GM18867 (cell line): ENCODE results near the gene EIF3B.
"Not testable (repeated sequence)": the region's sequence is repeated elsewhere in the genome, so short reads cannot be mapped to it uniquely, and the experiment has no call there.

Experiments used
- ATAC-seq: cut with Tn5 transposase; IDR thresholded peaks from one replicate; pipeline ENCODE4 v1.9.1; 2021; ENCODE audit warnings: mild to moderate bottlenecking, moderate library complexity; ENCODE audit not compliant: unreplicated experiment

EIF3B gene

DNA sequence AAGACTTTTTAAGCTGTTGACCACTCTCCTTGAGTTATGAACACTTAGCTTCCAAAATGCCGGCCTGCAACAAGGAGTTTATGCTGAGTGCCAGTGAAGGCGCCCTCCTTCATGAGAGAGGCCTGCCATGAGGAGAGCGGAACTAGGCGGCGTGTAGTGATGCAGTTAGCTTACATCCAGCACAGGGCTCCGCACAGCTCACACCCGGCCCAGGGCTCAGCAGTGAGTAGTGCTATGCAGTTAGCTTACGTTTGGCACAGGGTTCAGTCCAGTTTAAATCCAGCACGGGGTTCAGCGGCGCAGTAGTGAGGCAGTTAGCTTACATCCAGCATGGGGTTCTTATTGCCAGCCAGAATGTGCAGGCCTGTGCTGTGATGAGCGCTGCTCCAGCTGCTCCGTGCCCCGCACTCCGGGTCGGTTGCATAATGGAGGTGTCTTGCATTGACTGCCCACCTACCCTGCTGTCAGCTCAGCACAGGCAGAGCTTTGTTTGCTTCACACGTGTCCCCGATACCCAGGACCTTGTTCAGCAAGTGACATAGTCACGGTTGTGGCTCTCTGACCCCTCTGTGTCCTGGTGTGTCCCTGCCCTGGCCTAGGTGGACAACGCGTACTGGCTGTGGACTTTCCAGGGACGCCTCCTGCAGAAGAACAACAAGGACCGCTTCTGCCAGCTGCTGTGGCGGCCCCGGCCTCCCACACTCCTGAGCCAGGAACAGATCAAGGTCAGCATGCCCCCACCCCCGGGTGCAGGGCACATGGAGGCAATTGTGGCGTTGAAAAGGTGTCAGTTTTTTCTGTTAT, 21.9 kb downstream of the EIF3B start:
- ATAC-seq: no peak

DNA sequence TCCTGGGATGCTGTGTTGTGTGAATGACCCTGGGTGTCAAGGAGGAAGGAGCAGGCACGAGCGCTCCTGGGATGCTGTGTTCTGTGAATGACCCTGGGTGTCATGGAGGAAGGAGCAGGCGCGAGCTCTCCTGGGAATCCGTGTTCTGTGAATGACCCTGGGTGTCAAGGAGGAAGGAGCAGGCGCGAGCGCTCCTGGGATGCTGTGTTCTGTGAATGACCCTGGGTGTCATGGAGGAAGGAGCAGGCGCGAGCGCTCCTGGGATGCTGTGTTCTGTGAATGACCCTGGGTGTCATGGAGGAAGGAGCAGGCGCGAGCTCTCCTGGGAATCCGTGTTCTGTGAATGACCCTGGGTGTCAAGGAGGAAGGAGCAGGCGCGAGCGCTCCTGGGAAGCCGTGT, 22.9 kb downstream of the EIF3B start:
- ATAC-seq: not testable (repeated sequence)

DNA sequence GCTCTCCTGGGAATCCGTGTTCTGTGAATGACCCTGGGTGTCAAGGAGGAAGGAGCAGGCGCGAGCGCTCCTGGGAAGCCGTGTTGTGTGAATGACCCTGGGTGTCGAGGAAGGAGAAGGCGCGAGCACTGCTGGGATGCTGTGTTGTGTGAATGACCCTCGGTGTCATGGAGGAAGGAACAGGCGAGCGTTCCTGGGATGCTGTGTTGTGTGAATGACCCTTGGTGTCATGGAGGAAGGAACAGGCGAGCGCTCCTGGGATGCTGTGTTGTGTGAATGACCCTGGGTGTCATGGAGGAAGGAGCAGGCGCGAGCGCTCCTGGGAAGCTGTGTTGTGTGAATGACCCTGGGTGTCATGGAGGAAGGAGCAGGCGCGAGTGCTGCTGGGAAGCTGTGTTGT, 23.5 kb downstream of the EIF3B start:
- ATAC-seq: not testable (repeated sequence)

DNA sequence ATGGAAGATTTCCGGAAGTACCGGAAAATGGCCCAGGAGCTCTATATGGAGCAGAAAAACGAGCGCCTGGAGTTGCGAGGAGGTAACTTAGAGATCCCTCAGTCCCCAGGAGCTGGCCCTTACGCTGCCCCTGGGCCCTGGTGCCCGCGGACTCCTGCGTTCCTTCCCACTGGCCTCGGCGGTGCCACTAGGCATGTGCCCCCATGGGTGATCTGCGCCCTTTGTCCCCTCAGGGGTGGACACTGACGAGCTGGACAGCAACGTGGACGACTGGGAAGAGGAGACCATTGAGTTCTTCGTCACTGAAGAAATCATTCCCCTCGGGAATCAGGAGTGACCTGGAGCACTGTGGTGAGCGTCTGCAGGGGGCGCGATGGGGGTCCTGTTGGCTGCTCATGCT, 24.5 kb downstream of the EIF3B start:
- no peak for ATAC-seq

DNA sequence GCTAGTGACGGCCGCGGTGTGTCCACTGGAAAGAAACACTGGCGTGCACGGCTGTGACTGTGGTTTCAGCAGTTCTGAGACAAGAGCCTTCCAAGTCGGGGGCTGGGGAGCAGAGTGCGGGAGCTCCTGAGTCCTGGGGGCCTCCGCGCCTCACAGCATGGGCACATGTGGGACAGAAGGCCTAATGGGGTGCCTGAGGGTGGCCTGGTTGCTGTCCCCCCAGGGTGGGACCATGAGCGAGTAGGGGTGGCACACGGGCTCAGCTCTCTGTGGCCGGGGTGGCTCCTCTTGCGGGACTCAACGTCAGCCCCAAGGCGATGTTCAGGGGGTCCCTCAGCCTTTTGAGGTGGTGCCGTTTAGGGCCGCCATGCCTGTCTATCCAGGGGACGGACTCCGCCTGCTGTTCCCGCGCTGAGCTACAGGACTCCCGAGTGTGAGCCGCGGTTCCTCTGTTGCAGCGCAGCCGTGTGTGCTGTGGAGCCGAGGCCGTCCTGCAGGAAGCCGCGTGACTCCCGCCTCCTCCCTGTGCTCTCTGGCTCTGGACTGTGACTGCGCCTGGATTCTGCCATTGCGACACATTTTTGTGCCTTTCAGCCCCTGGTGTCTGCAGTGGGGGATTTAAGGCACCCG, 25.3 kb downstream of the EIF3B start:
- ATAC-seq: no peak

DNA sequence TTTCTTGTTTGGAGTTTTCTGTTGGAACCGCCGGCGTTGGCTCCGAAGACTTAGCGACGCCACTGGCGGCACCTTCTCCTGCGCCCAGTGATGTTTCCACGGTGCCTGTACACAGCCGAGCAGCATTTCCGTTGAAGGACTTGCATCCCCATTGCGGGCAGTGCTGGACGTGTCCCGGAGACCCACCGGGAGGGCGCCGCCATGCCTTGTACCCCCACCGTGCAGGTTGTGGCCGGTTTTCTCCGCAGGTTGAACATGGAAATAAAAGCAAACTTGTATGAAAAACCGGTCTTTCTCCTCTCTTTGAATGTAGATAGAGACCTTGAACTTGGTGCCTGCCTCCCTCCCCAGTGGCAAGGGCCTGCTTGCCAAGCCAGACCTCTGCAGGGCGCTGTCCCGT, 25.8 kb downstream of the EIF3B start:
- no peak for ATAC-seq

DNA sequence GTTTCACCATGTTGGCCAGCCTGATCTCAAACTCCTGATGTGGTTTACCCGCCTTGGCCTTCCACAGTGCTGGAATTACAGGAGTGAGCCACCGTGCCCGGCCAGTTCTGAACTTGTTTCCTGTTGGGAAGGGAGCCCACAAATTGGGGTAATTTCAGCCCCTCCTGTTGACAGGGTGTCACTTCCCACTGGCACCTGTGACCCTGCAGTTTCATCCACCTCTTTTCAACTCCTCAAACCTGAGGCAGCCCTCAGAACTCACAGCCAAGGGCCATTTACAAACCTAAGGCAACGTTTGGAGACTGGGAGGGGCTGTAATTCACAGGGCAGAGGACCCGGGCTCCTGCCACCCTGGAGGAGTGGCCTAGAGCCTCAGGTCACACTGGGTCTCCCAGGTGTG, 26.6 kb downstream of the EIF3B start:
- ATAC-seq: no peak

DNA sequence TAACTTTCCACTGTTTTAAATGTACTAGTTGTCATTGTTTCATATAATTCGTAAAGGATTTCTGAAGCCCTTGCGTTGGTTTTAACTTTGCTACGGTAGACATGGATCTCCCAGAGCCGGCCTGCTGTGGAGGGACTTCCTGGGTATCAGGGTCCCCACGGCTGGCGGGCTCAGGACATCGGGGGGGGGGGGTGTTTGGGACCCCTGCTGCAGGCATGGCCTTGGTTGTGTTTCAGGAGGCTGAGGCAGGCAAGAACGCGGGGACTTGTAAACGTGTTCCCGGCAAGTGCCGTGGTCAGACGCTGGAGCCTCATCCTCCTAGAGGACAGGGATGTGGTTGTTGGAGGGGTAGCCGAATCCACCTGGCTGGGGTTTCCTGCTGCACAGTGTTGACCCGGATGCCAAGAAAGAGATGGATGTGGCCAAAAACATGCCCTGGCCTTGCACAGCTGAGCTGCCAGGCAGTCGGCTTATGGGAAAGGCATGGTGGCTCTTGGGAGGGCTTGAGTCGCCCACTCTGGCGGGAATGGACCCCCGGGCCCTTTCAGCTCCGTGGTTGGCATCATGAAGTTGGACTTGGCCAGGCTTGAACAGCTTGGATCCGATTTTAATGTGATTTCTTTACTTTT, 27.4 kb downstream of the EIF3B start:
- ATAC-seq: no peak

DNA sequence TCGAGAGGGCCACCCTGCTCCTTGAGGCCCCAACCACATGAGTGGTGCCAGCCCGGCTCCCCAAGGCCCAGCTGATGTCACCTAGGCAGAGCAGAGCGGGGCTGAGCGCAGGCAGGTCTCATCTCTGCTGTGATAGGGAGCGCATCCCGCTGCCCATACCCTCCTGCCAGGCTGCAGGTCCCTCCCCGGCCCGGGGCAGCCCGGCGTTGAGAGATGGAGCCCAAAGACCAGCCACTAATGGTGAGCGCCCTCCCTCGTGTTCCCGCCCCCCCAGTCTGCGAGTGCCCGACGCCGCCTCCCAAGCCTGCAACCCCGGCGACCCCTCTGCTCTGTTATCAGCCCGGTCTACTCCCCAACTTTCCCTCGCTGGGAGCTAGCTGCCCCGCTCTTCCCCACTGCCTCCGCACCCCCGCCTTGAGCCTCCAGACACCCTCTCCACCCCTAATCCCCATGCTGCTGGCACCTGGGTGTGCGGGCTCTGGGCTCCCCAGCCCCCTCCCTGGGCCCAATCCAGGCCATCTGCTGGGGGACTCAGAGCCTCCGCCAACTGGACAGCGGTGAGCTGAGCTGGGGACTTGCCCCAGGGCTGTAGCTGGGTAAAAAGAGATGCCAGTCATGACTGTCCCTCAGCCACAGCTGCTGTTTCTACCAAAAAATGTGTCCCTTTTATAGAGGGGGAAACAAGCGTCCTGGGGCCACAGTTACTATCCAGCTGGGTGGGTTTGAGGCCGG, 29.1 kb downstream of the EIF3B start:
- ATAC-seq: no peak

DNA sequence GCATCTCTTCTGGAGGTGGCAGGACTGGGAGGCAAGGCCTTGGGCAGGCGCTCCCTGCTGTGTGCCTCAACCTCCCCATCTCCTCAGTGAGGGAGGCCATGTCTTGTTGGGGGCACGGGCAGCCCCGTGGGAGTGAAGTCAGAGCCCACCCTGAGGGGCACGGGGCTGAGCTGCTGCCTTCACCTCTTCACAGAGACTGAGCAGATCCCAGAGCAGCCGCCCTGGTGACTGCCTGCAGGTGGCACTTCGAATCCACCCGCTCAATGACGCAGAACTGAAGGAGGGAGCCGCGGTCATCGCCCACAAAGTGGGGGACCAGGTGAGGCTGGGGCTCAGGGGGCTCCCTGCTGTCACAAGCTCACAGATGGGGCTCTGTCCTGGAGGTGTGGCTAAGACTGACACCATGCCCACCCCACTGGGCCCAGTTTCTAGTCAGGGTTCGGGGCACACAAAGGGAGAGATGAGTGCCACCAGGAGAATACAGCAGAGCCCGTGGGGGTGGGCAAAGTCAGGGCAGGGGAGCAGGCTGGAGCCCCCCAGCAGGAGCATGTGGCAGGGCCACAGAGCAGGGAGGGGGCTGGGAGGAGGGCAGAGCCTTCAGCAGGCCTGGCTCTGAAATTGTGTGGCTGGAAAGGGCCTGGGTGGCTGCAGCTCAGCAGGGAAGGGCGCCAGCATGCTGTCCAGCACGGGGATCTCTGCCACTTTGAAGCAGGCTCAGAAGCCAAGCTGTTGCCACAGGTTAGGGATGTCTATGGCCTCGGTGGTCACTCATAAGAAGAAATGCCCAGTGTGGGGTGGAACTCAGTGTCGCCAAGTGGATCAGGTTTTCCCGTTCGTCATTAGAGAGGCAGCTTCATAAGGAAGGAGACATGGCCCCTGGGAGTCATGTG, 30.0 kb downstream of the EIF3B start:
- ATAC-seq: no peak

DNA sequence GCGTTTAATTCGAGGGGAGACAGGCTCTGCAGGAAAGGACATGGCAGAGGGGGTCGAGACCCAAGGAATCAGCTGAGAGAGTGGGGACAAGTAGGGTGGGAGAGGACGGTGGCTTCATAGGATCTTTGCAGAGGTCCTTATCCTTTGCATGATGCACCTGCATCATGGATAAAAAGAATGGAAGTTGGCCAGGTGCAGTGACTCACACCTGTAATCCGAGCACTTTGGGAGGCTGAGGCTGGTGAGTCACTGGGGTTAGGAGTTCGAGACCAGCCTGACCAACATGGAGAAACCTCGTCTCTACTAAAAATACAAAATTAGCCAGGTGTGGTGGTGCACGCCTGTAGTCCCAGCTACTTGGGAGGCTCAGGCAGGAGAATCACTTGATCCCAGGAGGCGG, 31.5 kb downstream of the EIF3B start:
- ATAC-seq: not testable (repeated sequence)

DNA sequence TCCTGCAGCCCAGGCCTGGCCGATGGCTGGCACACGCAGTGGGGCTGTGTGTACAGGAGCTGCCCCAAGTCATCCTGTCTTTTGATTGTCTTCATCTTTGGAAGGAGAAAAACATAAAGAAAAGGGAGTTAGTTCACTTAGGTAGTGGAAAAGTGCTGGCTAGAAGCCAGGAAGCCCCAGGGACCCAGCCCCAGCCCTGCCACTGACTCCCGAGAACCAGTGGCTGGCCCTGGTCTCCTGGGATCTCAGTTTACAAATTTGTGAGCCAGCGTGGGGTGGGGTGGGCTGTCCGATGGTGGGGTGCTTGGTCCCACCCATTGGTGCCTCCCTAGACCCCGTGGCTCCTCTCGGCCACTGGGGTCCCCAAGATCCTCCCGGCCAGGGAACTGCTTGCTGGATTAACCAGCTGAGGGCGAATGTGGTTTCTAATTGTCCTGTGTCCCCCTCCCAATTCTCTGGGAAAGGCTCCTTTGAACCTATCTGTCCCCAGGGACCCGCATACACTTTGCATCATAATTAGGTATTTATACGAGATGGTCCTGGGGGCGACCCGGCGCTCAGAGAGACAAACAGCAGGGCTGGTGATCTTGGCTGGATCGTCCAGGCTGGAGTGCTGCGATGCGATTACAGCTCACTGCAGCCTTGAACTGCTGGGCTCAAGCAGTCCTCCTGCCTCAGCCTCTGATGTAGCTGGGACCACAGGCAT, 32.5 kb downstream of the EIF3B start:
- ATAC-seq: no peak

DNA sequence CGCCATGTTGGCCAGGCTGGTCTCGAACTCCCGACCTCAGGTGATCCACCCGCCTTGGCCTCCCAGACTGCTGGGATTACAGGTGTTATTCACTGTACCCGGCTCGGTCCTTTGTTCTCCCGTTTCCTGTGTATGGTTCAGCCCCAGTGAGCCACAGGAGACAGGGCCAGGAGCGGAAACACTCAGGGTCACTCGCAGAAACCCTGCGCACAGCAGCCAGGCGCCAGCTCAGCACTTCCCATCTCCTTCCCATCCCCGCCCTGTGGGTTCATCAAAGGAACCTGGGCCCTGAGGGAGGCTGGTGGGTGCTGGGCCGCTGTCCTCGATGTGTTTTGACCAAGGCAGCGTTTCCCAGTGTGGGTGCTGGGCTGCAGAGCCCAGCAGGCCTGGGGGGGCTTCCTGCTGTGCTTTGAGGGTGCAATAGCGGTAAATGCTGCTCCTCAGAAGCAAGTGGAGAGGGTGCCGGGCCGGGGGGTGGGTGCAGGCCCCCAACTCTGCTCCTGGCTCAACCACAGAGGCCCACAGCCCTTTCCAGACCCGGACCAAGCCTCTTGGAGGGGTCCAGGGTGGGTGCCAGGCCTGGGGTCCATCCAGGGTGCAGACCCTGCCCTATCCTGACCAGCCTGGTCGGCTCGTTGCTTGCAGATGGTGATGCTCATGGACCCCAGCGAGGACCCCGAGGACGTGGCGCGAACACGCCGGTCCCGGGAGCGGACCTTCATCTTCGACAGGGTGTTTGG, 33.4 kb downstream of the EIF3B start:
- ATAC-seq: no peak

DNA sequence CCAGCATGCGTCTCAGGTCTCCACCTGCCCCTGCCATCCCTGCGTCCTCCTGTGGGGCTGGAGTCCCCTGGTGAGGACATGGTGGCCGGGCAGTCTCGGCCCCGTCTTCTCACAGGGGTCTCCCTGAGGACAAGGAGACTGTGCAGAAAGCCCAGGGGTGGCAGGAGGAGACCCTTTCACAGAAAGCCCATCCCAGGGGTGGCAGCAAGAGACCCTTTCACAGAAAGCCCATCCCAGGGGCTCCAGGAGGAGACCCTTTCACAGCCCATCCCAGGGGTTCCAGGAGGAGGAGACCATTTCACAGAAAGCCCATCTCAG, 34.0 kb downstream of the EIF3B start:
- no peak for ATAC-seq

DNA sequence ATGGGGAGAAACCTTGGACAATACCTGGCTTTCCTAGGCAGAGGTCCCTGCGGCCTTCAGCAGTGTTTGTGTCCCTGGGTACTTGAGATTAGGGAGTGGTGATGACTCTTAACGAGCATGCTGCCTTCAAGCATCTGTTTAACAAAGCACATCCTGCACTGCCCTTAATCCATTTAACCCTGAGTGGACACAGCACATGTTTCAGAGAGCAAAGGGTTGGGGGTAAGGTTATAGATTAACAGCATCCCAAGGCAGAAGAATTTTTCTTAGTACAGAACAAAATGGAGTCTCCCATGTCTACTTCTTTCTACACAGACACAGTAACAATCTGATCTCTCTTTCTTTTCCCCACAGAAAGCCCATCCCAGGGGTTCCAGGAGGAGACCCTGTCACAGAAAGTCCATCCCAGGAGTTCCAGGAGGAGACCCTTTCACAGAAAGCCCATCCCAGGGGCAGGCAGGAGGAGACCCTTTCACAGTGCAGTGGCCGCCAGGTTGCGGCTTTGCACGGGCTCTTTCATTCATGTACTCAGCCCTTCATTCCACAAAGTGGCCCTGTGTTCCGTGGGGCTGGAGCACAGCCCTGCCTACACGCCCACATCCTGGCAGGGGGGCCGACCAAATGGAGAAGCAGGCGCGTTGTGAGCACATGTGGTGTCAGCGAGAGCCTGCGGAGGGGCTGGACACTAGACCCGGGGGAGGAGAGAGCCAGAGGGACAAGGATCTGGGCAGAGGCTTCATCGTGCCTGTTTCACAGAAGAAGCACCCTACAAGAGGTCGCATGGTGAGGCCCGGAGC, 35.6 kb downstream of the EIF3B start:
- not testable (repeated sequence) for ATAC-seq

DNA sequence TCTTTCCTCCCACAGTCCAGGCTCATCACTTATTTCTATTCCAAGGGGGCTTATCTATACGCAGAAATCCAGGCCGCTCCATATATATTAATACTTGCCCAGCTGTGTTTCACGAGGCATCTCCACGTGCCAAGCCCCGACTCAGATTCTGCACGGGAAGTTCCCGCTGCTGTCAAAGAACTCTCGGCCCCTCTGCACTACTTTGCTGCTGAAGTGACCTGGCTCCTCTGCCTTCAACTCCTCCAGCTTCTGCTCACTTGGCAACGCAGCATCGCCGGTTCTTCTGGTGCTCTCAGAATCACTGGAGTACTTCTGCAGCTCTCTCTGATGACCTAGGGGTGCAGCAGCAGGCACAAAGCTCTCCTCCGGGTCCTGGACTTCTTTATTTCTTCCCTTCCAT, 39.1 kb downstream of the EIF3B start:
- no peak for ATAC-seq

DNA sequence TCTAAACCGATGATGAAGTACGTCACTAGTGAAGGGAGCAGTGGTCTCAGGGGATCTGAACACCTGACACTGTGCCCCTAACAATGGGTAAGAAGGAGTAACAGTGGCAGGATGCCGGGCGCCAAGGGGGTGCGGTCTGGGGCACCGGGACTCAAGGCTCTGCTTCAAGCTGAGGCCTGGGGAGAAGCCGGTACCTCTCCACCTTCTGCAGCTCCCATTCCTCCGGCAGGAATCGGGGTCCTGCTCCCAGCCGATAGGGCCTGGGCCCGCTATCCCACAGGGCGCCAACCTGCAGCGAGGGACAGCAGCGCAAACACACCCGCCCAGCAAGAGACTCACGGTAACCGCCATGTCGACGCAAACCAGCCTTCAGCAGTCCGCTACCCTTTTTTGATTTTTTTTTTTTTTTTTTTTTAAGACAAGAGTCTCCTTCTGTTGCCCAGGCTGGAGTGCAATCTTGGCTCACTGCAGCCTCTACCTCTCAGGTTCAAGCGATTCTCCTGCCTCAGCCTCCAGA, 40.0 kb downstream of the EIF3B start:
- no peak for ATAC-seq

DNA sequence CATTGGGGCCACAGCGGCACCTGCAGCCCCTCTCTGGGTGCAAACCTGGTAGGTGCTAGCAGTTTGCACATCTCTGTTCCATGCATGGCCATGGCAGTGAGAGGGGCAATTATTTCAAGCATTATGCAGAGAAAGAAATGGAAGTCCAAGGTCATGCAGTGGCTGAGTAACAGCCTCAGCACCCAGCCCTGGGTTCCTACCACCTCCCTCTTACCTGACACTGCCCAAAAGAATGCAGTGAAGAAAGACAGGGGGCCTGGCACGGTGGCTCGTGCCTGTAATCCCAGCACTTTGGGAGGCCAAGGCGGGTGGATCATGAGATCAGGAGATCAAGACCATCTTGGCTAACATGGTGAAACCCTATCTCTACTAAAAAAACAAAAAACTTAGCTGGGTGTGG, 43.9 kb downstream of the EIF3B start:
- no peak for ATAC-seq
